A673 (cell line): ENCODE results near the gene SULT1B1. TPM values are rescaled to one million over a fixed set of nuclear protein-coding genes. Genes with fewer than 3 reads are reported as not detected.

Experiments used
- BruUV-seq: library from RNA; stranded (reverse); fragments of 400-500 nt; replicated peaks from 2 replicates; lab custom pipeline; 2021; lab: Mats Ljungman, UMichigan
- CTCF ChIA-PET: fragments of 300-600 bp; sonication (Branson Sonifier 250); formaldehyde crosslinking; loops from one replicate; lab custom pipeline; 2022; ENCODE audit warnings: antibody characterized with exemption; lab: Charles Lee
- POLR2A ChIA-PET: fragments of 300-600 bp; sonication (Branson Sonifier 250); formaldehyde crosslinking; loops from one replicate; lab custom pipeline; 2022; ENCODE audit warnings: antibody characterized with exemption; ENCODE audit not compliant: low non-redundant PET; lab: Charles Lee
- DNase-seq: peaks from one replicate; pipeline ENCODE4 v3.0.0-alpha.2; 2015; ENCODE audit warnings: low spot score
- H3K27ac ChIP-seq: fragments of 200-600 bp; sonication (generic); 2 replicates; pipeline ENCODE4 v1.5.1; 2016; ENCODE audit warnings: mixed run types, low read depth, mild to moderate bottlenecking, mixed read lengths, antibody characterized with exemption, low read length; ENCODE audit not compliant: poor library complexity, severe bottlenecking
- H3K27me3 ChIP-seq: fragments of 200-600 bp; sonication (generic); replicated peaks from 2 replicates; pipeline ENCODE4 v1.6.1; 2017; ENCODE audit warnings: mixed run types, low read depth, mild to moderate bottlenecking, mixed read lengths, antibody characterized with exemption, low read length; ENCODE audit not compliant: insufficient read depth, poor library complexity
- H3K36me3 ChIP-seq: fragments of 200-600 bp; sonication (generic); 2 replicates; pipeline ENCODE4 v1.6.1; 2016; ENCODE audit warnings: mixed run types, mild to moderate bottlenecking, mixed read lengths, antibody characterized with exemption, low read length; ENCODE audit not compliant: insufficient read depth, poor library complexity, severe bottlenecking
- H3K4me1 ChIP-seq: fragments of 200-600 bp; sonication (generic); 2 replicates; pipeline ENCODE4 v1.6.1; 2017; ENCODE audit warnings: mixed run types, mild to moderate bottlenecking, mixed read lengths, antibody characterized with exemption, low read length; ENCODE audit not compliant: insufficient read depth, poor library complexity, severe bottlenecking
- H3K4me3 ChIP-seq: fragments of 200-600 bp; sonication (generic); 2 replicates; pipeline ENCODE4 v1.5.1; 2016; ENCODE audit warnings: low read depth, mixed run types, mild to moderate bottlenecking, mixed read lengths, low read length; ENCODE audit not compliant: poor library complexity, severe bottlenecking
- H3K9me3 ChIP-seq: fragments of 200-600 bp; sonication (generic); 2 replicates; pipeline ENCODE4 v1.6.1; 2016; ENCODE audit warnings: mixed run types, low read depth, mild to moderate bottlenecking, mixed read lengths, antibody characterized with exemption, low read length; ENCODE audit not compliant: poor library complexity, severe bottlenecking
- CTCF ChIP-seq: fragments of 300-800, 200-600 bp; sonication (generic); conservative IDR thresholded peaks from 2 replicates; pipeline ENCODE4 v1.5.1; 2017; ENCODE audit warnings: low read depth, mild to moderate bottlenecking, antibody characterized with exemption, low read length, moderate library complexity, mixed read lengths
- EZH2 ChIP-seq: fragments of 200-600 bp; sonication (generic); IDR thresholded peaks from 2 replicates; pipeline ENCODE4 v1.6.1; 2017; ENCODE audit warnings: borderline replicate concordance, low read depth, mild to moderate bottlenecking, mixed read lengths, antibody characterized with exemption, low read length; ENCODE audit not compliant: poor library complexity, severe bottlenecking
- intact Hi-C: fragments of 100-400 bp; cut with micrococcal nuclease; formaldehyde crosslinking; loops from one replicate; pipeline ENCODE4 v1.10.0; 2022; ENCODE audit not compliant: unreplicated experiment
- total RNA-seq: library from RNA; stranded (reverse); gene quantifications from 2 replicates; pipeline ENCODE4 v1.2.3, GENCODE V29; 2021

Gene SULT1B1
- total RNA-seq, 1 experiment from 2014 or later, result 1.8 TPM

- ChIA-PET POLR2A (no interaction called here), CTCF (no interaction called here)
- Histone ChIP-seq H3K9me3 (no peaks in the 10 kb centered on the region), H3K4me1 (peaks cover 13% of the 10 kb centered on the region), H3K27me3 (no peaks in the 10 kb centered on the region), H3K36me3 (no peaks in the 10 kb centered on the region), H3K4me3 (no peak overlapping the region), H3K27ac (no peak overlapping the region)
- intact Hi-C loops, result no loop called here
- TF ChIP-seq CTCF (no peak), EZH2 (no peak)
- DNase-seq, result no peak
- BruUV-seq, result no TSS peak
Measured at GRCh38 chr4:69754926-69755580, 5.4 kb downstream of the SULT1B1 start.

GRCh38 chr4:69753686-69754085, 6.7 kb downstream of the SULT1B1 start:
- Histone ChIP-seq H3K27ac (no peak overlapping the region), H3K36me3 (no peaks in the 10 kb centered on the region), H3K4me1 (peaks cover 5% of the 10 kb centered on the region), H3K9me3 (no peaks in the 10 kb centered on the region), H3K4me3 (no peak overlapping the region), H3K27me3 (no peaks in the 10 kb centered on the region)
- ChIA-PET CTCF (no interaction called here), POLR2A (no interaction called here)
- no TSS peak for BruUV-seq
- DNase-seq, result no peak
- TF ChIP-seq CTCF, result no peak
- no peak for TF ChIP-seq EZH2
- intact Hi-C loops, result no loop called here

- Histone ChIP-seq H3K4me1 (peaks cover 5% of the 10 kb centered on the region), H3K36me3 (no peaks in the 10 kb centered on the region), H3K4me3 (no peak overlapping the region), H3K27ac (no peak overlapping the region), H3K9me3 (no peaks in the 10 kb centered on the region), H3K27me3 (no peaks in the 10 kb centered on the region)
- no peak for TF ChIP-seq CTCF
- CTCF ChIA-PET, result no interaction called here
- intact Hi-C loops, result no loop called here
- POLR2A ChIA-PET, result no interaction called here
- BruUV-seq, result no TSS peak
- DNase-seq, result no peak
Measured at GRCh38 chr4:69750346-69750745, 10.1 kb downstream of the SULT1B1 start.
